ENCODE results near the gene SIK2. TPM values are rescaled to one million over a fixed set of nuclear protein-coding genes. Genes with fewer than 3 reads are reported as not detected.

The SIK2 gene
- total RNA-seq, 2 donors from 2014 or later: 16.2 to 21.3 TPM

DNA sequence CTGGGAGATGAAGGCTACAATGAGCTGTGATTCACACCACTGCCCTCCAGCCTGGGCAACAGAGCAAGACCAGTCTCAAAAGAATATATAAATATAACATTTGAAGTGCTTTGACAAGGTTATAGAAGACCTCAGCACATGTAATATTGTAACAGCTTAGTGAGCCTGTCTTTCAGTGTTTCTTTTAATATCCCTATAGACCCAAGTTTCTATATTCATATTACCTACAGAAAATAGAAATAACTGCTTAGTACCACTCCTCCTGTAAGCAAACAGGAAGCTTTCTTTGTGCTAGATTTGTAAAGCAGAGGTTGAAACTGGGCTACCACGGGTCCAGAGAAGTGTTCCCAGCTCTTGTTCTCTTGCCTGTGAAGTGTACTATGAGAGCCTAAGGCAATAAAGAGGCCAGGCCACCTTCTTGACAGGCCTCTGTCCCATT lies 95.7 kb downstream of the SIK2 start:
- TF ChIP-seq, protein P1, sequence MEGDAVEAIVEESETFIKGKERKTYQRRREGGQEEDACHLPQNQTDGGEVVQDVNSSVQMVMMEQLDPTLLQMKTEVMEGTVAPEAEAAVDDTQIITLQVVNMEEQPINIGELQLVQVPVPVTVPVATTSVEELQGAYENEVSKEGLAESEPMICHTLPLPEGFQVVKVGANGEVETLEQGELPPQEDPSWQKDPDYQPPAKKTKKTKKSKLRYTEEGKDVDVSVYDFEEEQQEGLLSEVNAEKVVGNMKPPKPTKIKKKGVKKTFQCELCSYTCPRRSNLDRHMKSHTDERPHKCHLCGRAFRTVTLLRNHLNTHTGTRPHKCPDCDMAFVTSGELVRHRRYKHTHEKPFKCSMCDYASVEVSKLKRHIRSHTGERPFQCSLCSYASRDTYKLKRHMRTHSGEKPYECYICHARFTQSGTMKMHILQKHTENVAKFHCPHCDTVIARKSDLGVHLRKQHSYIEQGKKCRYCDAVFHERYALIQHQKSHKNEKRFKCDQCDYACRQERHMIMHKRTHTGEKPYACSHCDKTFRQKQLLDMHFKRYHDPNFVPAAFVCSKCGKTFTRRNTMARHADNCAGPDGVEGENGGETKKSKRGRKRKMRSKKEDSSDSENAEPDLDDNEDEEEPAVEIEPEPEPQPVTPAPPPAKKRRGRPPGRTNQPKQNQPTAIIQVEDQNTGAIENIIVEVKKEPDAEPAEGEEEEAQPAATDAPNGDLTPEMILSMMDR (IDR thresholded peaks at IDR 0.05): no peak
- Histone ChIP-seq H3K36me3 (no peaks in the 10 kb centered on the region), H3K4me3 (no peak overlapping the region), H3K9ac (ENCODE audit: low read depth in 2 of 2, low read length in 2 of 2) (no peak overlapping the region), H3K9me3 (no peaks in the 10 kb centered on the region), H3K27me3 (no peaks in the 10 kb centered on the region), H3K4me1 (no peaks in the 10 kb centered on the region), H3K27ac (no peak overlapping the region)
- intact Hi-C loops (cut with DNase I): no loop called here
- DNase-seq: no peak

DNA sequence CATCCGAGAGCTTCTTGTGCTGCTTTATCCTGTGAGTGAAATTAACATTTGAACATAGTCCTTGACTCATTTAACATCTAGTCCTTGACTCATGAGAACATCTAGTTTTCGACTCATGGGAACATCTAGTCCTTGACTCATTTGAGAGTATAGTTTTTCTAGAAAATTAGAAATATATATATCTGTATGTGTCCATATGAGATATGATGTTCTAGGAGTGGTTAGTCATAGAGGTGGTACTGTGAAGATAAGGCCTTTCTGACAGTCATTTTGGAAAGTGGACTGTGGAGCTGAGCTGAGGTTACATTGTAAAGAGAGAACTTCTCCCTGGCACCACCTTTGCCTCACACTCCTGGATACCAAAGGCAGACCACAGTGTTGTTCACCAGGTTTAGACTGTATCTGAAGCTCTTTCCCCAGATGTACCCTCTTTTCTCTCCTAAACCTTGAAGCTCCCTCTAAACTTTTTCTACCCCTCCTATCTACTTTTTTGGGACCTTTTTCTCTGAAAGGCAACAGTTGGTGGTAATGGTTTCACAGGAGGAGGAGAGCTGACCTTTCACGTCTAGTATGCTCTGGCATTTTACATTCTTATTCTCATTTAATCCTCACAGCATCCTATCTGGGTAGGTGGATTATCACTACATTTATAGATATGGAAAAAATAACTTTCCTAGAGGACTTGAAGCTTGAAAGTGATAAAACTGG lies 96.8 kb downstream of the SIK2 start:
- intact Hi-C loops (cut with DNase I): no loop called here
- Histone ChIP-seq H3K4me1 (no peaks in the 10 kb centered on the region), H3K9me3 (no peaks in the 10 kb centered on the region), H3K9ac (ENCODE audit: low read depth in 2 of 2, low read length in 2 of 2) (no peak overlapping the region), H3K36me3 (no peaks in the 10 kb centered on the region), H3K27me3 (no peaks in the 10 kb centered on the region), H3K27ac (no peak overlapping the region), H3K4me3 (no peak overlapping the region)
- DNase-seq: no peak
- TF ChIP-seq, protein P1 (IDR thresholded peaks at IDR 0.05): no peak

DNA sequence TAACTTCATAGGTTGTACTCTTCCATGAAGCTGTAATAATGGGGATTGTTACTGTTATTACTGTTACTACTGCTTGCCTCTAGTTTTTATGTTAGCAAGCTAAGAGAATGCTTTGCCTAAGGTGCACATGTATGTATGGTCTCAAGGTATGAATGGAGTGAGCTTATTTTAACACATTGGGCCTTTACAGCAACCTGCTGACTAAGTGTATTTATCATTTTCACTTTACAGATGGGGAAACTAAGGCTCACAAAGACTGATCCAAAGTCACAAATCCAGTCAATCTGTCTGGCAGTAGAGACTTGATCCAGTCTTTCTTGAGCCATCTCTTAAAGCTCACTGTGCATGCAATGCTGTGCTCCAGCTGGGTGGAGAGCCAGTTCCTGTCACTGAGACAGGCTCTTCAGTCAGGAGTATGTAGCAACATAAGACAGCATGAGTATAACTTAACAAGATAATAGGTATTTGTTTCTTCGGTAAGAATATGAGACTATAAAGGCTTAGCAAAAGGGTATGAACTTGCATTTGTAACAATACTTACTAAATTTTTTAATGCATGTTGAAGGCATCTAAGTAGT lies 97.4 kb downstream of the SIK2 start:
- TF ChIP-seq, protein P1 (IDR thresholded peaks at IDR 0.05): no peak
- Histone ChIP-seq H3K4me1 (no peaks in the 10 kb centered on the region), H3K9me3 (no peaks in the 10 kb centered on the region), H3K27ac (no peak overlapping the region), H3K4me3 (no peak overlapping the region), H3K36me3 (peaks cover 3% of the 10 kb centered on the region), H3K9ac (ENCODE audit: low read depth in 2 of 2, low read length in 2 of 2) (no peak overlapping the region), H3K27me3 (no peaks in the 10 kb centered on the region)
- DNase-seq: no peak
- intact Hi-C loops (cut with DNase I): no loop called here

DNA sequence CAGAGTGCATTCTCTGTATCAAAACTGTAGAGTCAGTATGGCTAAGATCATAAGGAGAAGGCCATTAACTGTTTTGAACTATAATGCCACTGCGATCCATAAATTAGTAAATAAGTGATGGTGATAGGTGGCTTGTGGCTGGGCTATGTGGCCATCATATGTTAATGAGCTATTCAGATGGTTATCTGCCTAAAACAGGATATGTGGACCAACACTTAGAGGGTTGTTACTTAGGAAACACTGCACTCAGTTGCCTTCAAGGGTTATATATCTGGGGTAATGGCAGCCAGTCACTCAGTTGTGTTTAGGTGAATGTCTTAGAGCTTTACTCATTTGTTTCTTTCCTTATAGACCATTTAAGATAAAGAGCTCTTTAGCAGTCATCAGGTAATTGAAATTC lies 97.9 kb downstream of the SIK2 start:
- Histone ChIP-seq H3K27ac (no peak overlapping the region), H3K36me3 (peaks cover 4% of the 10 kb centered on the region), H3K4me1 (no peaks in the 10 kb centered on the region), H3K27me3 (no peaks in the 10 kb centered on the region), H3K9ac (ENCODE audit: low read depth in 2 of 2, low read length in 2 of 2) (no peak overlapping the region), H3K9me3 (no peaks in the 10 kb centered on the region), H3K4me3 (no peak overlapping the region)
- TF ChIP-seq, protein P1 (IDR thresholded peaks at IDR 0.05): no peak
- DNase-seq: no peak
- intact Hi-C loops (cut with DNase I): no loop called here

DNA sequence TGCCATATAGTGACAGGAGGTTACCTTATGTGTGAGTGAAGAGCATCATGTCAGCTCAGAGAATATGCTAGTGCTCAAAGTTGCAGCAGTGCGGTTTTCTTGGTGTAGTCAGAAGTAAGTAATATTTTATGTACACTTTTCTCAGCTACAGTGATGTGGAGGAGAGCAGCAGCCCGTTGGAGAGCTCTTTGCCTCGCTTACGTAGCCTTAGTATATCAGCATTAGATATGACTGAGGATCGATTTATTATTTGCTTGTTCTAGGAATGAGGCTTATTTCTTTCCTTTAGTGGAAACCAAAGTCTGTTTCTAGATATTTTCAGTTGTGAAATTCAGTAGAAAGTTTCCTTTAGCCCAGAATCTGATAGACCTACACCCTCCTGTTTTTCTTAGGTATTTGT lies 100.4 kb downstream of the SIK2 start:
- Histone ChIP-seq H3K27me3 (no peaks in the 10 kb centered on the region), H3K27ac (no peak overlapping the region), H3K4me3 (no peak overlapping the region), H3K9ac (ENCODE audit: low read depth in 2 of 2, low read length in 2 of 2) (no peak overlapping the region), H3K4me1 (no peaks in the 10 kb centered on the region), H3K9me3 (no peaks in the 10 kb centered on the region), H3K36me3 (peaks cover 4% of the 10 kb centered on the region)
- intact Hi-C loops (cut with DNase I): no loop called here
- TF ChIP-seq, protein P1 (IDR thresholded peaks at IDR 0.05): no peak
- DNase-seq: no peak

Data from colonic mucosa (tissue), 4 donors.